Cerebellar cortex (tissue), 1 donor: ENCODE measurements around the gene CARD9.

Source experiments
- DNase-seq: peaks from one replicate; pipeline ENCODE4 v3.0.0-alpha.2; 2015; ENCODE audit warnings: low spot score

The CARD9 gene

DNA sequence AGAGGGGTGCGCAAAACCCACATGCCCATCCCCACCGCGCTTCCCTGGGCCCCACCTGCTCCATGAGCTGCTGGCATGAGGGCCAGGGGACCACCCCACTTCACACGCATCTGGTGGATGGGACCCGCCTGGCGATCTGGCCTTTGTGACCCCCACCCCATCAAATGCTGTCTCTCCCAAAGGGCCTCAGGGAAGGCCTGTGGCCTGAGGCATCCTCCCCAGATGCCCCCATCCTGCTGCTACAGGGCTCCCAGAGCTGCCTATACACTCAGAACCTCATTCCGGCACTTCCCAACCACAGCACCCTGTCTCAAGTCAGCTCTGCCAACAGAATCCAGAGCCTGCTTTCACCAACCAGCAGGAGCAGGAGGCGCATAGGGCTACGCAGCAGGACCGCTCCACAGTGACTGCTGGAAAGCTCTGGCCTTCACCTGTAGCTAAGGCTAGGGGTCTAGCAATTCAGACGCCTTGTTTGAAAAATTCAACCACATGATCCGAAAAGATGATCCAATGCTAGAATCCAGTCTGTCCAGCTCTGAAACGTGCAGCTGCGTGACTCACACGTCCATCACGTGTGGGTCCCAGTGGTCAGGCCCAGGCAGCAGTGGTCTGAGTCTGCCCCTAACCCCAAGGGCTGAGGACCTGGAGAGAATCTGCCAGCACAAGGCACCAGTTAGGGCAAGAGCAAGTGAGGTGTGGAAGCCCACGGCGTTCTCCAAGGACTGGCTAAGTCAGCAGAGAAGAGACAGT, 27.9 kb upstream of the CARD9 start:
- DNase-seq: no peak

DNA sequence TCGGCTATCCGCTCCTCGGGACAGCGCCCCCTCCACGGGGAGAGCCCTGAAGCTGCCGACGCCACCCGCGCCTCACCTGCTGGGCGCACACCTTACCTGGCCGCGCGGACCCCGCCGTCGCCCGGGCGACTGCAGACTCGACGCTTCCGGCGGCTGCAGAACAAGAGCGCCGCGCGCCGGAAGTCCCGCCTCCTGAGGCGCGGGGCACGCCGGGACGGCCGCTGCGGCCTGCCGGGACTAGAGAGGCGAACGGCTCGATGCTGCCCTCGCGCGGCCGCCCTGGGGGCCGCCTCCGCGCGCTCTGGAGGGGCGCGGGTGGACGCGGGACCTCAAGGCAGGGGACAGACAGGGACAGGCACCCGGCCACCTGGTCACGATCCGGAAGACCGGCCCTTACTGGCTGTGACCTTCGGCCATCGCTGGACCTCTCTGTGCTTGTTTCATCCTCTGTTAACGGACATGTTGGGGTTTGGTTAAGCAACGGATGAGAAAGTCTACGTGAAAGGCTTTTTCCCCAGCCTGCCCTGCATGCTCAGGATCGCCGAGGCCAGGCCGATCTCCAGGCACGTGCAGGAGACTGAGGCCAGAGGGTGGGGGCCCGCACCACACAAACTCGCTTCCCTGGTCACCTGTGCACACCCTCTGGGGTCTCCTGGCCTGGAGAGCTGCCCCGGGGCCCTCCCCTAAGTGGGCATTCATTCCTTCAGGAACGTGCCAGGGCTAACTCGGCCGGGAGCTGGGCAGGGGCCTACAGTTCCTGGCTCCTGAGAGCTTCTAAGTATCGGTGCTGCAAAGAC, 26.8 kb upstream of the CARD9 start, which contains the start of gene SNAPC4:
Gene SNAPC4 (minus strand): TSS at position 133 of the 797 bp plus-strand sequence. CDS start 1,742 bp downstream, outside the sequence.
- DNase-seq: peak; percentile 78

DNA sequence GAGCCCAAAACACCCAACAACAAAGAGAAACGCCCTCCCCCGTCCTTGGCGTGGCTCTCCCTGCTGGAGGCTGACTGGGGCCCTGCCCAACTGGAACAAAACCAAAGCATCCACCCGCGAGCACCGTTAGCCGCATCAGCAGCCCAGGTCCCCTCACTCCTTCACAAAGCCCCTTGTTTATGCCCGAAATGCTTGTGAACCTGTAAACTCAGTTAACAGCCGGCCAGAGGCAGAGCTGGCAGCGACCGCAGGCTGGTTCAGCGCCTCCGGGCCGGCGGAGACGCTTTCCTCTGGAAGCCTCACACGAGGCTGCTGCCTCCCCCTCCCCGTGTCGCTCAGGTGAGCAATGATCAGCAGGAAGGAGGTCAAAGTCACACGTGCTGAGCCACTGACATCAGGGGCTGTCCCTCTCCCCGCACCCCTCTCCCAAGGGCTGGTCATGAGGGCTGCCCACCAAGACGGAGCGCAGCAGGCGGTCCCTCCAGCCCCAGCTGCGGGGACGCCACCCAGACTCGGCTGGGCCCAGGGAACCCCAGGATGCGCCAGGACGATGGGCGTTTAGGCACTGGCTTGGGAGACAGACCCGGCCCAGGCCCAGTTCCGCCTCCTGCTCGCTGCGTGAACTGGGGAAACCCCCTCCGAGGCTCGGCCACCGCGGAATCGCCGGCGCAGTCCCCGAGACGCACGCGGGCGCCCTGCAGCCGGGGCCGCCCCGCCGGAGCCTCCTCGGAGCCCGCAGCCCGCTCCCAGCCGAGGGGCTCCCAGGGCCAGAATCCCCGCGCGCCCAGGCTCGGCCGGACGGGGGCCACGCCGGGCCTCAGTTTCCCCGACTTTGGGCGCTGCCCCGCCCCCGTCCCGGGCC, 25.9 kb upstream of the CARD9 start:
- no peak for DNase-seq

DNA sequence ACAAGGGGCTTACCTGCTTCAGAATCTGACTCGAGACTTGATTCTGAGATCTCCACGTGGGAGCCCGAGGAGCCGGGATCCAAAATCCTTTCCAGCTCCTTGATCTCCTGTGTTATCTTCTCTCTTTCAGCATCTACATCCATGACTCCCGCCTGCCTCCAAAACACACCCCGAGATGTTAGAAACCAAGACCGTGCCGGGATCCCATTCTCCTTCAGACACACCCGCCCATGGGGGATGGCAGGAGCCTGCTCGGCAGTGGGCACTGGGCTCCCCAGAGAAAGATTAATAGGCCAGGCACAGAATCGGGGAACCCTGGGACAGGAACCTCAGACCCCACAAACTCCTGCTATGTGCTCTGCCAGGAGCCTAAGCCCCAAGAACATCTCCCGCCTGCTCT, 24.8 kb upstream of the CARD9 start:
- no peak for DNase-seq

DNA sequence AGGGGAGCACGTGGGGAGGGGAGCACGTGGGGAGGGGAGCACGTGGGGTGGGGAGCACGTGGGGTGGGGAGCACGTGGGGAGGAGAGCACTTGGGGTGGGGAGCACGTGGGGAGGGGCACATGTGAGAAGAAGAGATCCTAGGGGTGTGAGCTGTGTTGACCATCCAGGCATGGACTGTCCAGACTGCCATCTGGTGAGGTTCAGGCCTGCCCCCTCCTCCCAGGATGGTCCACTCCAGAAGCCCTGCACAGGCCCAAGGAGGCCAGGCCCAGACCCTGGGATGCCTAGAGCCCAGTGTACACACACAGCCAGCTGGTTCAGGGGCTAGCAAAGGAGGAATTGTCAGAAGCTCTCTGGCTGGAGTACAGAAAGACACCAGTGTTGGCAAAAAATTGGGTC, 24.2 kb upstream of the CARD9 start:
- DNase-seq: no peak

DNA sequence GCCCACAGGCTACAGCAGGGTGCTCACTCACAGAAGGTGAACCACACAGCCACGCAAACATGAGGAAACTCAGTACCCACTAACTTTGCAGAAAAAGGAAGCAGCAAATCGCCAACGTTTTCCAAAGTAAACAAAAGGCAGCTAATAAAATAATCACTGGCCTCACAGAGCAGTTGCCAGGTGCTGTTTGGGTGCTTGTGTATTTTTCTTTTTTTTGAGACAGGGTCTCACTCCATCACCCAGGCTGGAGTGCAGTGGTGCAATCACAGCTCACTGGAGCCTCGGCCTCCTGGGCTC, 22.7 kb upstream of the CARD9 start:
- DNase-seq: no peak

DNA sequence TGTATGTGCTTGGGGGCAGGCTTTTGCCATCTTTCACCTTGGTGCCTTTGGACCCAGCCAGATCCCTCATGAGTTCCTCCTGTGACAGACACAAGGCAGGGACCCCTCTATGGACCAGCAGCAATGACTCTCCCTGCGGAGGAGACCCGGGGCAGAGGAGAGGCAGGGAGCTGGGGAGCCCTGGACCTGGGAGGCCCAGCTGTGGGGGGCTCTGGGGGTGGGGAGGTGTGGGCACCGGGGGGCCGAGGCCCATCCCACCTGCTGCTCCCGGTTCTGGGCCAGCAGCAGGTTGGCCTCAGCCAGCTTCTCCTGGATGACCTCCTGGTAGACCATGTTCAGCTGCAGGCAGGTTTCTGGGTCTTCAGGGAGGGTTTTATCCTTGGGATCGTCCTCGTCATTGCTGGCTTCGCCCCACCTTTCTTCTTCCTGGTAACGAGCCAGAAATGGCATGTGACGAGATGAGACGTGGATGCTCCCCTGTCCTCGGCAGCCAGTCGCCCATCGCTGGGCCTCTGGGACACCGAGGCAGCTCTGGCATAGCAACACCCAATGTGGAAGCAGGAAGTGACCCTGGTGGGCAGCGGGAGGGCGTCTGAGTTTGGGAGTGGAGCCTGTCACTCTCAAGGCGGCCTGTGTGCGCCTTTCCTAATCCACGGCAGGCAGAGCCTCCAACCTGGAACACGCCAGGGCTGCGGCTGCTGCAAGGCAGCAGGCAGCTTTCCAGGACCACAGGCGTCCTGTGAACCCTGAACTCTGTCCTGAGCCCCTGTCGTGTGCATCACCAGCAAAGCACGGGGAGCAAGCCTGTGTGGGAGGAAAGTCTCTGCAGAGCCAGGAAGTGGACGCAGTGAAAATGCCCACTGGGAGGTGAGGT, 22.1 kb upstream of the CARD9 start:
- no peak for DNase-seq

DNA sequence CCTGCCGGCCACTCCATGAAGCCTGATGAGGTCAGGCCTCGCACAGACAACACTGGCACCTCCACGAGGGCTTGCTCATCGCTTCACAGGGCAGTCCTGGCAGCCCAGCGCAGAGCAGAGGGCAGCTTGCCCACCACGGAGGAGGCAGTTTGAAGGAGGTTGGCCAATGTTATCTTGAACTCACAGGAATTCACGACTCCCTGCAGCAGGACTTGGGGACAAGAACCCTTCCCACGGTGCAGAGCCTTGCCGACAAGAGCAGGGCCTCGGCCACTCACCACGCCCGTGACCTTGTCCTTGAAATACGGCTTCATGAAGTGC, 21.5 kb upstream of the CARD9 start:
- DNase-seq: no peak

DNA sequence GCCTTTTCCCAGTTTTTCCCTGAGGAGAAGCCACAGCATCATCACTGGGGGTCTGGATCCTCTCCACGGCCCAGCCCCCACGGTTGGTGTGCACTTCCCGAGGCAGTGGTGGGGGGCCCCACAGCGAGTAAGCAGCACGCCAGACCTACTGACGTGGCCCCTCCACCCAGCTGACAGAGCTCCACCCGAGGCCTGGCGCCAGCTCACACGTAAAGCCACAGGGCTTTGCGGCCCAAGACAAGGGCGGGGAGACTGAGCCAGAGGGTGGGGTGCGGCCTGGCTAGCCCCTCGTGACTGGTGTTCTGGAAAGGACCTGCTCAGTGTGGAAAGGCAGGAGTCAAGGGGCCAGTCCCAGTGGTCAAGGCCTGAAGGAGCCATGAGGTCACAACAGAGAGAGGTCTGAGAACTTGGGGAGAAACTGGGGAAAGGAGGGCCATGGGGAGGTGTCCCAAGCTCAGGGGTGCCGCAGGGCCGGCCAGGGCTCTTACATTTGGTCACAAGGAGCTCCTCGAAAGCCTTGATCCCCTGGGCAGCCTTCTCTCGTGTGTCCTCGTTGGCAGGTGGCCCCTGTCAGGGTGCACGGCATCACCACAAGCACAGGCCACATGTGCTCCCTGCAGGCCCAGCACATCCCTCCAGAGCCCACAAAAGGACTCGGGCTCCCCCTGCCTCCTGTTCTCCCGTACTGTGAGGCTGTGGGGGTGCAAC, 21.0 kb upstream of the CARD9 start:
- no peak for DNase-seq

DNA sequence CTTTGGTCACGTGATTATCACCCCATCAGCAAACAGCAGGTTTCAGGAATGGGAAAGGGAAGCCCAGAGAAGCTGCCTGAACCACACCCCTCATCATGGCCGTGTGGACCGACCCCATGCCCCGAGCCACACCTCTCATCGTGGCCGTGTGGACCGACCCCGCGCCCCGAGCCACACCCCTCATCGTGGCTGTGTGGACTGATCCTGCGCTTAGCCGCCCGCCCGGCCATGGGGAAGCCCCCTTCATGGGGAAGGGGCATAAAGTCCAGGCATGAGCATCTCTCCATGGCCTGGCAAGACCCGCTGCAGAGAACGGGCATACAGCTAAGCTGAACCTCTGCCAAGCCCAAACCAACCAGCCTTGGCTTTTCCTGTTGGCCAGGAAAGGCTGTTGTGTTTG, 20.1 kb upstream of the CARD9 start:
- no peak for DNase-seq

DNA sequence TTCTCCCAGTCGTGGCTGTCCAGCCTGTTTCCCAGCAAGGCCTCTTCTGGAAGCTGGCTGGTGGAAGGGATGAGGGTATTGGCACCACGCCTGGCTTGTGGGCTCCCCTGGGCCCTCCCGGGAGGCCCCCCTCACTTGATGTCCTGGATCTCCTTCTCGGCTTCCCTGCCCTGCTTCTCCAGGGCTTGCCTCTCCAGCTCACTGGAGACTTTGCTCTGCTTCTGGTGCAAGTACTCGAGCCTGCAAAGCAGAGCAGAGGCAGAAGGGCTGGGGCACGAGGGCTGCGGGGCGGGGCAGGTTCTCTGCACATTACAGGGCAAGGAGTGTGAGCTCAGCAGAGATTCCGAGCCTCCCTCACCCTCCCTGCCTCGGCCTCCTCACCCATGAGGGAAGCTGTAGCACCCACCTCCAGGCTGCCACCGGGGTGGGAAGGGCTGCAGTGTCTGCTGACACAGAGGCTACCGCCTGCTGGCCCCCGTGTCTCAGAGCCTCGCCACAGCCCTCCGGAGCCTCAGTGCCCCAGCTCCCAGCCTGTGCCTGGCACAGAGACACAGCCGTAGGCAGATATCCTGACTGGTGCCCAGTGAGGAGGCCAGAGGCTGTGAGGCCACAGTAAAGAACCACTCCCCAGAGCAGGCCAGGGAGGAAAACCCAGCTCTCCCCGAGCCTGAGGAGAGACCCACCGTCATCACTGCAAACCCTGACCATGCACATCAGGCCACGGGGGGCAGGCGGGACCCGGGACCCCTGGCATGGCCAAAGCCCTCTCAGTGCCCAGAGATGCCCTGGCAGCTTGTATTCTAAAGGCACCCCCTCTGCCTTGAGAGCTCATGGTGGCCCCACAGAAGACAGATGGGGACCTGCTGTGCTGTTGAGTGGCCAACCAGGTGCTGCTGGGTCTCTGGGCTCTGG, 19.3 kb upstream of the CARD9 start:
- no peak for DNase-seq

DNA sequence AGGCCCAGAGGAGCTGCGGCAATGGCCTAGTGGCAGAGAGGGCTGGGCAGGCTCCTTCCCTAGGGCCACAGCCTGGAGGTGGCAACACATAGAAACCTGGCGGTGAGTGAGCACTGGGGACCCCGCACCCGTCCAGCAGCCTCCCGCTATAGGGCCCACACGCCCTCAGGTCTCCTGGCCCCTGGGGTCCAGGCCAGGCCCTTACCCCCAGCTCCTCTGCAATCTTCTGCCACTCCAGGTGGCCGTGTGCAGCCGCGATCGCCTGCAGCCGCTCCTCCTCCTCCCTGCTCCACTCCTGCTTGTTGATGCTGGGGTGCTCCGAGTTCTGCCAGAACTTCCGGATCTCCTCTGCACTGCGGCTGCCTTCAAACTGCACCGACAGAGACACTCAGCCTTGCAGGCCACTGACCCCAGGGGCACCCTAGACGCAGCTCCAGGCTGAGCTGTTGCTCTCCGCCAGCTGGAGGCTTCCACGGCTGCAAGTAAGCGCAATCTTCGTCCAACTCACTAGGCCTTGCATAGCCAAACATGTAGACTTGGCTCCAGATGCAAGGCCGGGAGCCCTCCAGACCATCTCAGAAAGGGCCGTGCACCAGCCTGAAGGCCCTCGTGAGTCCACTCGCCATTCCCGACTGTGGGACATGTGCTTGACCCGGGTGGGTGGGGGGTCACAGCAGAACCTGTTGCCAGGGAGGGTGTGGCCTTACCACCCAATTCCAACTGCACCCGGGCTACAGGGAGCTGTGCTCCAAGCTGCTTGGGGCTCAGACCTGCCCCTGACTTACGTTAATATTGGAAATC, 18.5 kb upstream of the CARD9 start:
- DNase-seq: no peak

DNA sequence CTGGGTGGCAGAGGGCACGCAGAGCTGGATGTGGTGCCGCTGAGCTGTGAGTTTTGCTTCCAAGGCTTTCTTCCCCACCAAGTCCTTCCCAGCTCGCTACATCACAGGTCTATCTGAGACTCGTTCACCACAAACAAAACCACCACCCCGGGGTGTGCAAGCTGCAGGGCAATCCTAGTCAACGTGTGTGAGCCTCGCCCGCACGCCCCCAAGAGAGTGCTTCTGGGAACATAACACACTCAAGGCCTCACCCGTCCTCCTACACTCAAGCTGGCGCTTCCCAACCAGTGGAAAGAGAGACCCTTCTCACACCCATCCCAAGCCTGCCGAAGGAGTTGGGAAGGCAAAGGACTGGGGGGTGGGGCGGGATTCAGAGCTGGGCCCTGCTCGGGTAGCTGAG, 15.9 kb upstream of the CARD9 start:
- no peak for DNase-seq

DNA sequence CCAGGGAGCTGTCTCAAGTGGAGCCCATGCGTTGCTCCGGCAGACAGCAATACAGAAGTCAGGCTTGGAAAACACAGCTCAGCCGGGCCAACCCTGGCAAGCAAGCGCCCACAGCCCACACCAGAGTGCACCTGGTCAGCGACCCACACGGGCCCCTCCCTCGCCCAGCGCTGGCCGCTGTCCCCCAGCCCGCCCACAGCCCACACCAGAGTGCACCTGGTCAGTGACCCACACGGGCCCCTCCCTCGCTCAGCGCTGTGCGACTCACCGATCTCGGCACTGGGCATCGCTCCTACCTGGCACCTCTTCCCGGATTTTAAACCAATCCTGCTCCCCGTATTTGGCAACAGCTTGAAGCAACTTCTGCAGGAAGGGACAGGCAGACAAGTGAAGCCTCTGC, 13.7 kb upstream of the CARD9 start:
- no peak for DNase-seq

DNA sequence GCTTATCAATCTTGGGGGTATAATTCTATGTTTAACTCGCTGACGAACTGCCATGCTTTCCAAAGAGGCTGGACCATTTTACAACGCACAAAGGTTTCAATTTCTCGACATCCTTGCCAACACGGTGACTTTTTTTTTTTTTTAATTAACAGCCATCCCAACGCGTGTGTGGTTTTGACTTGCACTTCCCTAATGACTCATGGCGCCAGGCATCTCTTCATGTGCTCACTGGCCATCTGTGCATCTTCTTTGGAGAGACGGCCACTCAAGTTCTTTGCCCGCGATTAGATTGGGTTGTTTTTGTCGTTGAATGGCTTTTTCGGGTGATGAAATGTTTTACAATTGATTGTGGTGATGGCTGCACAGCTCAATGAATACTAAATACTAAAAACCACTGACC, 12.5 kb upstream of the CARD9 start:
- no peak for DNase-seq

DNA sequence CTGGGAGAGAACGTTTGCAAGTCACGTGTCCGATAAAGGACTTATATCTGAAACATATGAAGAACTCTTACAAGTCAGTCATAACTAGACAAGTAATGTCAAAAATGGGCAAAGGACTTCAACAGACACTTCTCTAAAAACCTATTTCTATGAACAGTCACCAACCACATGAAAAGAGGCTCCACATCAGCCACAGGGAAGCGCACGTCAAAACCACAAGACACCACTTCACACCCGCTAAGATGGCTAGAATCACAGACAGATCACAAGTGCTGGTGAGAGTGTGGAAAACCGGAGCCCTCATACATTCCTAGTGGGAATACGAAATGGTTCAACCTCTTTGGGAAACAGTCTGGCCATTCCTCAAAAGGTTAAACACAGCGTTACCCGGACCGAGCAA, 11.5 kb upstream of the CARD9 start:
- DNase-seq: no peak

DNA sequence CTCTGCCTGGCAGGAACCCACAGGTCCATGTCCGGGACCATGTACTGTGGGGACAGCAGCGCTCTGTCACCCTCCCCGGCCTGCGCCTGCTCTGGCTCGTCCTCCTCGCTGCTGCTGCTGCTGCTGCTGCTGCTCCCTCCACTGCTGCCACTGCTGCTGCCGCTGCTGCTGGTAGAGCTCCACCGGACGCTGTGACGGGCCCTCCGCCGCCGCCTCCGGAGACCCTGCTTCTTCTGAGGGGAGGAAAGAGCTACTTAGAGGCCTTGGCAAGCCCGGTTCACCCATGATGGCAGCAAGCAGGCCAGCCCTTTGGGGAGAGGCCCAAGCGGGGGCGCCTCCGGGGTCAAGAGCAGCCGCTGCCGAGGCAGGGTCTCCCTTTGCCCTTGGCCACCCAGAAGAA, 10.0 kb upstream of the CARD9 start:
- no peak for DNase-seq

DNA sequence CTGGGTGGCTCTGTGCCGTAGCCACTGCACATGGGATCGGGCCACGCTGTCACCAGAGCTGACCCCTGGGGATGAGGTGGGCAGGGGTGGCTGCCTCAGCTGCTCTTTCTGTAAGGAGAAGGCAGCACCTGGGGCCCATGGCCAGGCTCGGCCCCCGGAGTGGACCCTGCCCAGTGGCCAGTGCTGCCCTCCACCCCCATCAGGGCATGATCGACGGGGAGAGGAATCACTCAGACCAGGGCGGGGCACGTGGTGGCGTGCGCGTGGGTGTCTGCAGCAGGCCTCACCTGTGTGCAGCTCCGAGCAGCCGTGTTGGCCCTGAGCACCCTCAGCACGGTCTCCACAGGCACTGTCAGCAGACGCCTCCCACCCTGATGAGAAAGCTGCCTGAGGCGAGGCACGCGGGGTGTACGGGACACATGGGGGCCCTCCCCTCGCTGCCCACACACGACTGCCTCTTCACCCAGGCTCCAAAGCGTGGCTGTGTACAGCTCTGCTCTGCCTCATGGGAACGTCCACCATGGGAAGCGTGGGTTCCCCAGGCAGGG, 8.6 kb upstream of the CARD9 start:
- DNase-seq: no peak

DNA sequence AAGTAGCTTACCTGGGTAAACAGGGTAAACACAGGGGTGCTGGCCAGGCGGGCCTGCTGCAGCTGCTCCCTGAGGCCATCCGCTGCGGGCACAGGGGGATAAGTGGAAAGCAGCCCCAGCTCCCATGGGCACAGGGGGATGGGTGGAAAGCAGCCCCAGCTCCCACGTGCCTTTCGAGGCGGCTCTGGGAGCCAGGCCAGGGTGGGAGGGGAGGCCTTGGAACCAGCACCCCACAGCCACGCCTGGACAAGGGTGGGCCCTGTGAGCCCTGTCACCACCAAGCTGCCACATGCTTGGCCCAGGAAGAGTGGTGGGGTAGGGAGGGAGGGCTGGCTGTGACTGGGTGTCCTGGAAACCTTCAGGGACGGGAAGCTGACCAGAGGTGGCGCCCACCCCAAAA, 7.8 kb upstream of the CARD9 start:
- no peak for DNase-seq
